Osteocyte (in vitro differentiated cells): ENCODE data around the gene ASTN2. TPM values are rescaled to one million over a fixed set of nuclear protein-coding genes. Genes with fewer than 3 reads are reported as not detected.

Experiments used
- DNase-seq: peaks from one replicate; pipeline ENCODE4 v3.0.0; 2021; ENCODE audit warnings: mixed read lengths; ENCODE audit not compliant: unreplicated experiment; ENCODE audit errors: extremely low spot score
- H3K27ac Mint-ChIP-seq: one replicate; pipeline ENCODE4 v1.8.0; 2021; ENCODE audit warnings: mild to moderate bottlenecking, mixed read lengths; ENCODE audit not compliant: unreplicated experiment
- H3K27me3 Mint-ChIP-seq: one replicate; pipeline ENCODE4 v1.8.0; 2021; ENCODE audit warnings: mixed read lengths; ENCODE audit not compliant: unreplicated experiment
- H3K36me3 Mint-ChIP-seq: one replicate; pipeline ENCODE4 v1.8.0; 2021; ENCODE audit warnings: mixed read lengths; ENCODE audit not compliant: unreplicated experiment
- H3K4me1 Mint-ChIP-seq: one replicate; pipeline ENCODE4 v1.8.0; 2021; ENCODE audit warnings: mixed read lengths; ENCODE audit not compliant: unreplicated experiment
- H3K4me3 Mint-ChIP-seq: one replicate; pipeline ENCODE4 v1.8.0; 2021; ENCODE audit warnings: mild to moderate bottlenecking, moderate library complexity, mixed read lengths; ENCODE audit not compliant: unreplicated experiment
- H3K9me3 Mint-ChIP-seq: one replicate; pipeline ENCODE4 v1.8.0; 2021; ENCODE audit warnings: mixed read lengths; ENCODE audit not compliant: unreplicated experiment
- total RNA-seq: library from RNA; stranded (reverse); gene quantifications from 2 replicates; pipeline ENCODE4 v1.2.1, GENCODE V29; 2021
- TF ChIP-seq, protein P1 (sequence below): fragments of 200-600 bp; sonication (generic); IDR thresholded peaks from 2 replicates; pipeline ENCODE4 v1.5.0; 2021; ENCODE audit warnings: antibody characterized with exemption, mild to moderate bottlenecking, moderate library complexity

ASTN2 gene
- total RNA-seq, 1 donor from 2014 or later, result 2.3 TPM

DNA sequence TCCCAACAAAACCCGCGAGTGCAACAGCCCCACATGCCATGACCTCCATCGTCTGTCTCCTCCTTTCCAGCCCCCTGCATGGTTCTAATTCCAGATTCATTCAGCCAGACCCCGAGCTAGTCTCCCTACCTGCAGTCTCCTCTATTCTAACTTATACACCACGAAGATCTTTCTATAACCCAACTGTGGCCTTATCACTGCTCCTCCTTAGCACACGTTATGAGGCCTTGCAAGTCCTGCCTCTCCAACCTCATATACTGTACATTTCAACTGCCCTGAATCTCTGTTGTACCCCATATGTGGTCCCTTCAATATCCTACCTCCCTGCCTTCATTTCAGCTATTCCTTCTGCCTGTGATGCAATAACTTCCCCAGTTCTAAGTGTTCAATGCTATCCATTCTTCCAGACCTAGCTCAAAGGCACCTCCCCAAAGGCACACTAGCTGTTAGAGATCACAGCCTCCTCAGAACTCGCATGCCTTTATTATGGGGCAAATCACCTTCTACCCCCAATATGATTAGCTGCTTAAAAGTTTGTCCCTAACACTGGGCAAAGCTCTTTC lies 942.8 kb downstream of the ASTN2 start:
- Mint-ChIP-seq H3K4me1 (peaks cover 57% of the 10 kb centered on the region), H3K27me3 (no peaks in the 10 kb centered on the region), H3K4me3 (no peak overlapping the region), H3K36me3 (no peaks in the 10 kb centered on the region), H3K27ac (peak overlapping the region; percentile 97), H3K9me3 (no peaks in the 10 kb centered on the region)
- TF ChIP-seq, protein P1, sequence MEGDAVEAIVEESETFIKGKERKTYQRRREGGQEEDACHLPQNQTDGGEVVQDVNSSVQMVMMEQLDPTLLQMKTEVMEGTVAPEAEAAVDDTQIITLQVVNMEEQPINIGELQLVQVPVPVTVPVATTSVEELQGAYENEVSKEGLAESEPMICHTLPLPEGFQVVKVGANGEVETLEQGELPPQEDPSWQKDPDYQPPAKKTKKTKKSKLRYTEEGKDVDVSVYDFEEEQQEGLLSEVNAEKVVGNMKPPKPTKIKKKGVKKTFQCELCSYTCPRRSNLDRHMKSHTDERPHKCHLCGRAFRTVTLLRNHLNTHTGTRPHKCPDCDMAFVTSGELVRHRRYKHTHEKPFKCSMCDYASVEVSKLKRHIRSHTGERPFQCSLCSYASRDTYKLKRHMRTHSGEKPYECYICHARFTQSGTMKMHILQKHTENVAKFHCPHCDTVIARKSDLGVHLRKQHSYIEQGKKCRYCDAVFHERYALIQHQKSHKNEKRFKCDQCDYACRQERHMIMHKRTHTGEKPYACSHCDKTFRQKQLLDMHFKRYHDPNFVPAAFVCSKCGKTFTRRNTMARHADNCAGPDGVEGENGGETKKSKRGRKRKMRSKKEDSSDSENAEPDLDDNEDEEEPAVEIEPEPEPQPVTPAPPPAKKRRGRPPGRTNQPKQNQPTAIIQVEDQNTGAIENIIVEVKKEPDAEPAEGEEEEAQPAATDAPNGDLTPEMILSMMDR, result no peak
- DNase-seq, result no peak

DNA sequence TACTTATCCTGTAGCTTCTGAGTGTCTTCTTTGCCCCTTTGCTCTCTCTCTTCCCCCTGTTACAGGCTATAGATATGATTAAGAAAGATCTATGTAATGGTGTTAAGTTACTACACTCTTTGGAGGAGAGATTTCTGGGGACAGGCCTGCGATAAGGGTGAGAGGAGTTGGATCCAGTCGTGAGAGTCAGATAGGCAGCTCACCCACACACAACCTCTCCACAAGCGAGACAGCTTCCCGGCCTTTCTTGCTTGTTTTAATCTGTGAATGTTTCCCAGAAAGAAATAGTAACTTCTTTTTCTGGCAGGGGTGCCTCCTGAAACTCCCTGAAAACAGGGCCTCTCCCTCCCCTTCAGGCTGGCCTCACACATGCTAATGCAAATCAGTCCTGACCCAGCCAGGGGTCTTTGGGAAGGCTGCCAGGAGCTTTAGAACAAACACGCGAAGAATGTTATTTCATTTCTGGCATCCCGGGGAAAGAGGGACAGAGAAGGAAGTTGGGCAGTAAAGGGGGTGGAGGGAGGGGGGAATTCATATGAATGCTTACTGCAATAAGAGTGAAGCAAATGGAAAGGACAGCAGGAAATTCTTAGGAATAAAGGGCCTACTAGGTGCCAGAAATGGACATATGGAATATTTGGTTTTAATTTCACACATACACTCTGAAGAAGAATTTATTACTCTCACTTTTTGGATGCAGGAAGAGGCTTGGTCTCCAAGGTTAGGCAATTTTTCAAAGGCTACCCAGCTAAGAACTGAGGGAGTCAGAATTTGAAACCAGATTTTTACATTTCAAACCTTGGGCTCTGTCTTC lies 943.6 kb downstream of the ASTN2 start:
- TF ChIP-seq, protein P1, result no peak
- no peaks in the 10 kb centered on the region for H3K9me3 Mint-ChIP-seq
- H3K27ac Mint-ChIP-seq, result peak overlapping the region; percentile 97
- no peaks in the 10 kb centered on the region for H3K27me3 Mint-ChIP-seq
- H3K4me3 Mint-ChIP-seq, result peak overlapping the region; percentile 49
- DNase-seq, result peak; percentile 92
- H3K4me1 Mint-ChIP-seq, result peaks cover 52% of the 10 kb centered on the region
- no peaks in the 10 kb centered on the region for H3K36me3 Mint-ChIP-seq

DNA sequence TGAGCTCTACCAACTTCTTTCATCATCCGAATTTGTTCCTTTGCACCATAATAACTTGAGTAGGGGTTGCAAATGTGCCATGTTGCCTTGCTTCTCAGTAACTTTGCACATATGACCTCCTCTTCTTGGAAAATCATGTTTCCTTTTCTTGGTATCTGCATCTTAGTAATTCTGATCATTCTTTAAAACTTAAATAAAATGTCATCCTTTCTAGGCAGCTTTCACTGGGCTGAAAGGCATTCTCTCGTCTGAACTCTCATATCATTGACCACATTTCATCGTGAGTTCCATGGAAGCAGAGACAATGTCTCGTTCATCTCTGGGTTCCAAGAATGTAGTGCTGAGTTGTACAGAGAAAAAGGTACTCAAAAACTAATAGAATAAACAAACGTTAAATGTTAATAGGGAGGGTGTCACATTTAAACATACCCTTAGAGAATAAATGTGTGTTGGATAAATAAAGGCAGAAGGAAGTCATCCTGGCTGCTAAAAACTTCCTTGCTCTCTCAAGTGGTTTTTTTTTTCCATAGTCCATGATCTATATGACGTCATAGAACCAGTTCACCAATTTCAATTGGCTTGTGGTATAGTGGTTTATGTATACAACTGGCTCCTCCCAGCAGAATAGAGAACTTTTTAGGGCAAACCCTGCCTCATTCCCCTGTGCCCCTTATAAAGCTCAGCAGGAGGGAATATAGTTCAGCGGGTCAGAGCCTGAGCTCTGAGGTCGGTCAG lies 945.9 kb downstream of the ASTN2 start:
- DNase-seq, result no peak
- TF ChIP-seq, protein P1, result no peak
- no peak overlapping the region for H3K4me3 Mint-ChIP-seq
- H3K36me3 Mint-ChIP-seq, result no peaks in the 10 kb centered on the region
- H3K9me3 Mint-ChIP-seq, result no peaks in the 10 kb centered on the region
- peak overlapping the region; percentile 41 for H3K27ac Mint-ChIP-seq
- peaks cover 52% of the 10 kb centered on the region for H3K4me1 Mint-ChIP-seq
- H3K27me3 Mint-ChIP-seq, result no peaks in the 10 kb centered on the region

DNA sequence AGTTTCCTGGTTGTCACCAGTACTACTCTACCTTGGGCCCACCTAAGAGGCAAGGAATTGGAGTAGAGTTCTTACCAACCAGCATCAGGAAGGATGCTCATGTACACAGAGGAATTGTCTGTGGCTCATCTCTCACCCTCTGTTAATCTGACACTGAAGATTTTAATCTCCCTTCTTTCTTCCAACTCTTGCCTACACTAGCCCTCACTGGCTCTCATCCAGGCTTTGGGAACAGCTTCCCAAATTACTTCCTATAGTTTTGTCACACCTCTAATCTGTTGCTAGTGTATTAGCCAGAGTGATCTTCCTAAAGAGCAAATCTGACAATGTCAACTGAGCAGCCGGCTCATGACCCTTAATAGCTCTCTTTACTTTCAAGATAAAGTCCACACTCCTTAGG lies 946.5 kb downstream of the ASTN2 start:
- Mint-ChIP-seq H3K36me3 (no peaks in the 10 kb centered on the region), H3K4me1 (peaks cover 52% of the 10 kb centered on the region), H3K27me3 (no peaks in the 10 kb centered on the region), H3K4me3 (no peak overlapping the region), H3K9me3 (no peaks in the 10 kb centered on the region), H3K27ac (no peak overlapping the region)
- TF ChIP-seq, protein P1, result no peak
- DNase-seq, result no peak
